ENCODE results near the gene FCMR.

DNA sequence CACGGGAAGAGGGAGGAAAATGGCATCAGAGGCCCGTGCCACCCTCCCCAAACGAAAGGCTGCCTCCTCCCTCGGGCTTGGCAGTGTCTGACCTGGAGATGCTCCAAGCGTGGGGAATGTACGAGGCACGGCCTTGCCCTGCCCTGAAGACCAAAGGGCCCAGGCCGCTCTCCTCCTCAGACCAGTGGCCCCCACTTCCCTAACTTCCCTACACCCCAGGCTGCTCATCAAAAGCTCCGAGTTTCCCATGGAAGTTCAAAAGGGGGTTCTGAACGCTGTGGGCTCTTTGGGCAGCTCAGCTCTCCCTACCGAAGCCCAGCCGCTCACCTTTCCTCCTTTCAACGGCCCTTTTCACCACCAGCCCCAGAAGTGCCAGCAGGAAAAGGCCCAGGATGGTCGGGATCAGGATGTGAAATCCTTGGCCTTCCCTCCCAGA lies 11.8 kb downstream of the FCMR start:
- no peak for TF ChIP-seq GATA3 (IDR thresholded peaks at IDR 0.05; ENCODE audit: low read depth, low read length)
- TF ChIP-seq GATA2 (IDR thresholded peaks at IDR 0.05; ENCODE audit: low read depth, low read length), result no peak

Data from SH-SY5Y (cell line).